Stimulated activated CD4-positive, alpha-beta T cell treated with anti-CD3 and anti-CD28 coated beads, Interleukin-12 subunit alpha, Interleukin-12 subunit beta, amount 100 ng/mL, for 48 hours (primary cell): ENCODE measurements around the gene TMEM59.

Source experiments
- DNase-seq, 3 donors: peaks; one replicate each; pipeline ENCODE4 v3.0.0-alpha.2; 2020; ENCODE audit warnings: low read depth in 2 of 3, low spot score in 1 of 3

Gene TMEM59

GRCh38 chr1:53986458-53986857 lies 66.5 kb downstream of the TMEM59 start:
- DNase-seq: no peak

DNA sequence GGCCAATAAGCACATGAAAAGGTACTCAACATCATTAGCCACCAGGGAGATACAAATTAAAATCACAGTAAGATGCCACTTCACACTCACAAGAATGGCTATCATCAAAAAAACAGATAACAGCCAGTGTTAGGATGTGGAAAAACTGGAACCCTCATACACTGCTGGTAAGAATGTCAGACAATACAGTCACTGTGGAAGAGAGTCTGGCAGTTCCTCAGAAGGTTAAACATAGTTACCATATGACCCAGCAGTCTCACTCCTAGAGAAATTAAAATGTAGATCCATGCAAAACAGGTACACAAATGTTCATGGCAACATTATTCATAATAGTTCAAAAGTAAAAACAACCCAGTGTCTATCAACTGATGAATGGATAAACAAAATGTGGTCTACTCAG lies 68.3 kb downstream of the TMEM59 start:
- DNase-seq: no peak

GRCh38 chr1:53982763-53983104 lies 70.3 kb downstream of the TMEM59 start:
- no peak for DNase-seq

DNA sequence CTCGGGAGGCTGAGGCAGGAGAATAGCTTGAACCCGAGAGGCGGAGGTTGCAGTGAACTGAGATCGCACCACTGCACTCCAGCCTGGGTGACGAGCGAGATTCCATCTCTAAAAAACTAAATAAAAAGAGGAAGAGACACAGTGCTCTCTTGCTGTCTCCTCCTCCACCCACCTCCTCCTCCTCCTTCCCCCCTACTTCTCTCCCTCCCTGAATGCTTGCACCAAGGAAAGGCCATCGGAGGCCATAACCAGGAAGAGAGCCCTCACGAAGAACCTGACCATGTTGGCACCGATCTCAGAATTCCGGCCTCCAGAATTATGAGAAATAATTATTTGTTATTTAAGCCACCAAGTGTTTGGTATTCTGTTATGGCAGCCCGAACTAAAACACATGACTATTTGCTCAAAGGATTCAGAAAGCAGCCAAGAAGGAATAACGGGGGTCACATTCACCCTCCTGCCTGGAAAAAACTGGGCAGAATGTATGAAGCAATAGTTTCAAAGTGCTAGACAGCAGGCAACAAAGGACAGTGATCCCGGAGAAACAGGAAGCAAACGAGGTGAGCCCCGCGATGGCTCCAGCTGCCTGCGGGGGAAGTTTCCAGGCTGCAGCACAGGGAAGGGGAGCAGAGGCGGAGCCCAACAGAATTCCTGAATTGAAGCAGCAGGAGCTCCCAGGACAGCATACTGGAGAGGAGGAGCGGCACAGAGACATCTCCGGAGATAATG lies 70.8 kb downstream of the TMEM59 start:
- no peak for DNase-seq

- DNase-seq: no peak
These were observed 71.8 kb downstream of the TMEM59 start for GRCh38 chr1:53981220-53981619.

DNA sequence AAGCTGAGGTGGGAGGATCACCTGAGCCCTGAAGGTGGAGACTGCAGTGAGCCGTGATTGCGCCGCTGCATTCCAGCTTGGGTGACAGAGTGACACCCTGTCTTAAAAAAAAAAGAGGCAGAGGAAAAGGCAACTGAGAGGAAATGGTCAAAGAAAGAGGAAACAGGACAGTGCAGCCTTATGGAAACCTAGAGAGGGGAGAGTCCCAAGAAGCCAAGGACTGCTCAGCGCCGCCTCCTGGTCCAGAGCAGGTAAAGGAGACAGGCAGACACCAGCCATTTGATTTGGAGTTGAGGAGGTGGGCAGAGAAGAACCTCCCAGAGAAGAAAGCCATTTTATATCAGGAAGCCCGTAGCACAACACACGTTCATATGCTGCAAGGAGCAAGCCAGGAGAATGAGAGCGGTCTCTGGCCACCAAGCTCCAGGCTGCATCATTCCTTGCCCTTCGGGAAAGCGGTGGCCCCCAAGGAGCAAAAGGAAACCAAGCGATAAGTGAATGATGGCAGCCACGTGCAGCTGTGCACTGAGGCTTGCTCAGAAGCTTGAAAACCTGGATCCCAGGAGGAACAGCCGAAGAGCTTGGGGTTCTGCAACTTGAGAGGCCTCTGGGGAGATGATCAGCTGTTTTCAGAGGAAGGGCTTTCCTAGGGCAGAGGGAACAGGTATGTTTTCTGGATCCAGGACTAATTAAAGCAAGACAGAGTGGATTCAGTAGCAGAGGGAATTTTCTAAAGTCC lies 73.1 kb downstream of the TMEM59 start:
- no peak for DNase-seq
